Uterus (tissue), 4 donors: Measurements from ENCODE around the gene TSPAN9. TPM values are rescaled to one million over a fixed set of nuclear protein-coding genes. Genes with fewer than 3 reads are reported as not detected.

Experiments
- DNase-seq, 2 donors: peaks; one replicate each; pipeline ENCODE4 v3.0.0-alpha.2; 2019 to 2020
- H3K27ac ChIP-seq, 2 donors: fragments of 200-600 bp; sonication (generic); 1 replicate in 1 of 2; 2 replicates in 1 of 2; pipeline ENCODE4 v1.5.1; 2016 to 2018
- H3K27me3 ChIP-seq, 2 donors: fragments of 200-600 bp; sonication (generic); one replicate each; pipeline ENCODE4 v1.5.1; 2018 to 2019; ENCODE audit warnings: control low read depth in 1 of 2
- H3K36me3 ChIP-seq, 2 donors: fragments of 200-600 bp; sonication (generic); one replicate each; pipeline ENCODE4 v1.5.1; 2019; ENCODE audit warnings: control low read depth in 1 of 2
- H3K4me1 ChIP-seq, 2 donors: fragments of 200-600 bp; sonication (generic); one replicate each; pipeline ENCODE4 v1.5.1; 2018 to 2019; ENCODE audit warnings: control low read depth in 1 of 2
- H3K4me3 ChIP-seq, 2 donors: fragments of 200-600 bp; sonication (generic); 1 replicate in 1 of 2; 2 replicates in 1 of 2; pipeline ENCODE4 v1.5.1; 2018 to 2019; ENCODE audit warnings: mild to moderate bottlenecking in 1 of 2
- H3K9me3 ChIP-seq, 2 donors: fragments of 200-600 bp; sonication (generic); one replicate each; pipeline ENCODE4 v1.5.1; 2019; ENCODE audit warnings: control low read depth in 1 of 2
- POLR2A ChIP-seq, 2 donors: fragments of 450-650 bp; IDR thresholded peaks; one replicate each; pipeline ENCODE4 v1.6.1; 2016; ENCODE audit warnings: antibody characterized with exemption in 2 of 2, mild to moderate bottlenecking in 1 of 2, moderate library complexity in 1 of 2
- intact Hi-C: fragments of 100-400 bp; cut with DNase I; formaldehyde crosslinking; loops from one replicate; pipeline ENCODE4 v1.15.1; 2023; ENCODE audit warnings: low total_unique reads
- total RNA-seq, 4 donors: library from RNA; depleted of rRNA in 3 of 4; stranded (reverse); fragments of >200 nt in 3 of 4; gene quantifications; one replicate each; pipeline versions ENCODE4 v1.1.0 to v1.2.4, GENCODE V29; 2014 to 2023
- TF ChIP-seq, protein P1 (sequence below), 4 experiments: fragments of 200-600 bp in 2 of 4; fragments of 450-650 bp in 2 of 4; sonication (generic) in 2 of 4; IDR thresholded peaks; one replicate each; pipeline ENCODE4 v1.5.1; 2016 to 2019; ENCODE audit warnings: antibody characterized with exemption in 4 of 4, mild to moderate bottlenecking in 2 of 4, moderate library complexity in 1 of 4
- donor health status: DM: yes; HTN: yes; CAD: no.

Gene TSPAN9
- total RNA-seq, 4 donors from 2014 or later = 47.9 to 106 (median 65.1) TPM

GRCh38 chr12:3243376-3244084 is 166.4 kb downstream of the TSPAN9 start:
- Histone ChIP-seq H3K4me3 (no peak overlapping the region), H3K36me3 (no peaks in the 10 kb centered on the region), H3K27ac (no peak overlapping the region), H3K4me1 (no peaks in the 10 kb centered on the region), H3K27me3 (no peaks in the 10 kb centered on the region), H3K9me3 (no peaks in the 10 kb centered on the region)
- TF ChIP-seq POLR2A (IDR thresholded peaks at IDR 0.05) = no peak
- TF ChIP-seq, protein P1, sequence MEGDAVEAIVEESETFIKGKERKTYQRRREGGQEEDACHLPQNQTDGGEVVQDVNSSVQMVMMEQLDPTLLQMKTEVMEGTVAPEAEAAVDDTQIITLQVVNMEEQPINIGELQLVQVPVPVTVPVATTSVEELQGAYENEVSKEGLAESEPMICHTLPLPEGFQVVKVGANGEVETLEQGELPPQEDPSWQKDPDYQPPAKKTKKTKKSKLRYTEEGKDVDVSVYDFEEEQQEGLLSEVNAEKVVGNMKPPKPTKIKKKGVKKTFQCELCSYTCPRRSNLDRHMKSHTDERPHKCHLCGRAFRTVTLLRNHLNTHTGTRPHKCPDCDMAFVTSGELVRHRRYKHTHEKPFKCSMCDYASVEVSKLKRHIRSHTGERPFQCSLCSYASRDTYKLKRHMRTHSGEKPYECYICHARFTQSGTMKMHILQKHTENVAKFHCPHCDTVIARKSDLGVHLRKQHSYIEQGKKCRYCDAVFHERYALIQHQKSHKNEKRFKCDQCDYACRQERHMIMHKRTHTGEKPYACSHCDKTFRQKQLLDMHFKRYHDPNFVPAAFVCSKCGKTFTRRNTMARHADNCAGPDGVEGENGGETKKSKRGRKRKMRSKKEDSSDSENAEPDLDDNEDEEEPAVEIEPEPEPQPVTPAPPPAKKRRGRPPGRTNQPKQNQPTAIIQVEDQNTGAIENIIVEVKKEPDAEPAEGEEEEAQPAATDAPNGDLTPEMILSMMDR (IDR thresholded peaks at IDR 0.05) = no peak
- no peak for DNase-seq
- intact Hi-C loops = no loop called here

- no peak for DNase-seq
- Histone ChIP-seq H3K36me3 (no peaks in the 10 kb centered on the region), H3K4me1 (no peaks in the 10 kb centered on the region), H3K9me3 (no peaks in the 10 kb centered on the region), H3K4me3 (no peak overlapping the region), H3K27ac (no peak overlapping the region), H3K27me3 (no peaks in the 10 kb centered on the region)
- intact Hi-C loops = no loop called here
- no peak for TF ChIP-seq POLR2A (IDR thresholded peaks at IDR 0.05)
- TF ChIP-seq, protein P1 (IDR thresholded peaks at IDR 0.05) = no peak
These were observed 167.1 kb downstream of the TSPAN9 start for GRCh38 chr12:3244219-3244750.

- Histone ChIP-seq H3K4me3 (no peak overlapping the region), H3K9me3 (no peaks in the 10 kb centered on the region), H3K27ac (no peak overlapping the region), H3K36me3 (no peaks in the 10 kb centered on the region), H3K27me3 (no peaks in the 10 kb centered on the region), H3K4me1 (no peaks in the 10 kb centered on the region)
- intact Hi-C loops = no loop called here
- DNase-seq = no peak
- TF ChIP-seq POLR2A (IDR thresholded peaks at IDR 0.05) = no peak
- TF ChIP-seq, protein P1 (IDR thresholded peaks at IDR 0.05) = no peak
These were observed 169.1 kb downstream of the TSPAN9 start for GRCh38 chr12:3246253-3246652.

DNA sequence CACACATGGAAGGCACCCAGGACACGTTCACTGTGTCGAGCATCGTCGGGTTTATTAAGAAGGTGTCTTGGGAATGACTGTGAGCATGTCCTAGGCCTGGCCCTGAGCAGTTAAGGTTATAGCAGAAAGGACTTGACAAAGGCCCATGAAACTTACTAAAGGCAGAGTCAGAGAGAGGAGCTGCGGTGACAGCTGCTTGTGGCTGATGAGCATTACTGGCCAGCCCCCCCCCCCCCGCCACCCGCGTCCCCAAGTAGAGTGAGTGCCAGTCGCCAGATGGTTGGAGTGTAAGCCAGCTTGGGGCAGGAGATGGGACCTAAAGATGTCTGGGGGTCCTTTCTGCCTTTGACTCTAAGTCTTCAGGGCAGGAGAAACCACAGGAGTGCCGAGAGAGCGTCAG is 169.9 kb downstream of the TSPAN9 start:
- intact Hi-C loops = no loop called here
- DNase-seq = no peak
- no peak overlapping the region for H3K27ac ChIP-seq
- H3K36me3 ChIP-seq = no peaks in the 10 kb centered on the region
- H3K4me3 ChIP-seq = no peak overlapping the region
- no peak for TF ChIP-seq POLR2A (IDR thresholded peaks at IDR 0.05)
- TF ChIP-seq, protein P1 (IDR thresholded peaks at IDR 0.05) = no peak
- no peaks in the 10 kb centered on the region for H3K9me3 ChIP-seq
- peaks cover 0 to 5% of the 10 kb centered on the region in 2 donors for H3K4me1 ChIP-seq
- H3K27me3 ChIP-seq = no peaks in the 10 kb centered on the region

DNA sequence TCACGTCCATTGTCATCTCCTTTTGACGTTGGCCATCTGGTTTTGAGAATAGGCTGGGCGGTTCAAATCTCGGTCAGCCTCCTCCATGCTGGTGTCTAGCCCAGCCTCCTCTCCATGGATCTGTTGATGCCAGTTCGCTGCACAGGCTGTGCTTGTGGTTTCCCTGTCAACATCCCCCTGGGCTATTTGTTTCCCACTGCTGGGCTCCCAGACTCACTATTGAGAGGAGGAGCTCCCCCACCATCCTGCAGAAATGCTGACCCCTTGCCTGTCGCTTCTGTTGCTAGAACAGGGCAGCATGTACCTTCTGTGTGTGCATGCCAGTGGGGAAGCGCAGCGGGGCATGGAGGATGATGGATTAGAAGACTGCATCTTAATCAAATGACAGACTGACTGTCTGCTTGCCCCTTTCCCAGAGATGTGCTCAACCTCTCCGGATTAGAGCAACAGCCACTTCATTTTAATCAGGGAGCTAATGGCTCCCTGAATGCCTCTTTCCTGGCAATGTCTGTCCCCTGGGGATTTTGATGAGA is 170.5 kb downstream of the TSPAN9 start:
- Histone ChIP-seq H3K27me3 (no peaks in the 10 kb centered on the region), H3K36me3 (no peaks in the 10 kb centered on the region), H3K27ac (no peak overlapping the region), H3K9me3 (no peaks in the 10 kb centered on the region), H3K4me1 (peaks cover under 1 to 11% of the 10 kb centered on the region in 2 donors), H3K4me3 (no peak overlapping the region)
- intact Hi-C loops = no loop called here
- DNase-seq = no peak
- TF ChIP-seq, protein P1 (IDR thresholded peaks at IDR 0.05) = no peak
- no peak for TF ChIP-seq POLR2A (IDR thresholded peaks at IDR 0.05)
